Measurements from ENCODE around the gene AURKA.
"Not testable (repeated sequence)": the region's sequence is repeated elsewhere in the genome, so short reads cannot be mapped to it uniquely, and the experiment has no call there.

DNA sequence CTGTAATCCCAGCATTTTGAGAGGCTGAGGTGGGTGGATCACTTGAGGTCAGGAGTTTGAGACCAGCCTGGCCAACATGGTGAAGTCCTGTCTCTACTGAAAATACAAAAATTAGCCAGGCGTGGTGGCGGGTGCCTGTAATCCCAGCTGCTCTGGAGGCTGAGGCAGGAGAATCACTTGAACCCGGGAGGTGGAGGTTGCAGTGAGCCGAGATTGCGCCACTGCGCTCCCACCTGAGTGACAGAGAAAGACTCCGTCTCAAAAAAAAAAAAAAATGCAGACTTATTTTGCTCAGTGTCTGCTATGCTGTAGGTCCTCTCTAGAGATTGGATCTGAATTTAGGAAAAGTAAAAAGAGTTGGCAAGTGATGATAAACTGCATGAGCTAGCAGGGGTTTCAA, 19.3 kb upstream of the AURKA start:
- TF ChIP-seq CTCF, POLR2A (IDR thresholded peaks at IDR 0.05): not testable (repeated sequence)
